Activated CD4-positive, CD25-positive, alpha-beta regulatory T cell (primary cell): Measurements from ENCODE around the gene MAGEB6B.
"Not testable (repeated sequence)": the region's sequence is repeated elsewhere in the genome, so short reads cannot be mapped to it uniquely, and the experiment has no call there.

Experiments
- DNase-seq, 4 experiments: peaks; one replicate each; lab custom pipeline; 2025; lab: John Stamatoyannopoulos, UW

Gene MAGEB6B

DNA sequence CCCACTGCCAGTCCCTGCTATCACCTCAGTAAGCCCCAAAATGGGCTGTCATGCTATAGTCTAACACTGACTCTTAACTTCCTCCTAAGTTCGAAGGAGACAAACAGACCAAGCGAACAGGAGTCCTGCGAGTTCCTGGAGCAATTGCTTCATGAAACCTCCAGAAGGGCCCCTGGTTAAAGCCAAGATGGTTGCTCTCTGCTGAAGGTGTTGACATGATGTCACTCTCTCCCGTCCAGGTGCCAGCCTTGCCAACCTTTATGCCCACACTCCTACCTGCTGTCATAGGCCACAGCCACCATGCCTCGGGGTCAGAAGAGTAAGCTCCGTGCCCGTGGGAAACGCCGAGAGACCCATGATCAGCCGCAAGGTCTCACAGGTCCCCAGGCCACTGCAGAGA, at the start of gene MAGEB6B:
Gene MAGEB6B, plus strand, starts transcription at position 301 of the 400 bp plus-strand sequence. Its CDS starts 0 bp downstream, at position 301.
- DNase-seq = no peak

DNA sequence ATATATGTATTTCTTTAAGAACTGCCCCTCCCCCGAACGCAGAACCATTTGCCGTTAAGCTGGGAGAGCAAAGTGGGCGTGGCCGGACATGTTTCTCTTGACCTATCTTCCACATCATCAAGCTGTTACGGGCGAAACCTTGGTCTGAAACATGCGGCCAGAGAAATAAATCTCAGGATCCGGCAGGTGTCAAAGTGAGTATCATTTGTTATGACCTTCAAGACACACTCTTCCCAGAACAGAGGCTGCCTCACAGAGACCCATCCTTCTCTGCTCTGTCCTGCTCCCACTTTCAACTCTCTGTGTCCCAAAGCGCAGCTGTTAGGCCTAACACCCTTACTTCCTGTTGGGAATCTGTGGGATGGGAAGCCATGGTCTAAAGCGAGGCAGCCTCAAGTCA, 22.1 kb upstream of the MAGEB6B start, which contains the start of gene MAGEB18:
Gene MAGEB18, plus strand, starts transcription at position 70 of the 400 bp plus-strand sequence. CDS start 643 bp downstream, outside the sequence.
- DNase-seq = no peak

DNA sequence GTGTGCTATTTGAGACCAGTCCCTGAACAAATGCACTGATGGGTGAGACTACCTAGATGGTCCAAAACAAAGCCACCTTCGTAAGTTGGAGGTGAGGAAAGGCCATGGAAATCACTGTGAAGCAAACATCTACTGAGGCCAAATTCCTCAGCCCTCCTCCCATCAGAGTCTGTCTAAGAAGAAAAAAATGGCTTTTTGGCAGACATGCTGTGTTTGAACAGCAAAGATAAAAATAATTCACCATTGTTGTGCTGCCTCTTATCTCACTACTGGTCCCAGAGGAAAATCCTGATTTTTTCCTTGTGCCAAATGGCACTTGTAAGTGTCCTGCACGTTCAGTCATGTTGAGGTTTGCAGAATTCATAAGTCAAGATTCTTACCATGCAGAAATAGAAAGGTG, 14.4 kb upstream of the MAGEB6B start:
- DNase-seq = no peak

GRCh38 chrX:26192204-26192603, 31.8 kb downstream of the MAGEB6B start, which contains the start of gene MAGEB6:
MAGEB6 (plus strand) TSS chrX:26192440; CDS start chrX:26193847, 1,407 bp downstream.
- no peak for DNase-seq

DNA sequence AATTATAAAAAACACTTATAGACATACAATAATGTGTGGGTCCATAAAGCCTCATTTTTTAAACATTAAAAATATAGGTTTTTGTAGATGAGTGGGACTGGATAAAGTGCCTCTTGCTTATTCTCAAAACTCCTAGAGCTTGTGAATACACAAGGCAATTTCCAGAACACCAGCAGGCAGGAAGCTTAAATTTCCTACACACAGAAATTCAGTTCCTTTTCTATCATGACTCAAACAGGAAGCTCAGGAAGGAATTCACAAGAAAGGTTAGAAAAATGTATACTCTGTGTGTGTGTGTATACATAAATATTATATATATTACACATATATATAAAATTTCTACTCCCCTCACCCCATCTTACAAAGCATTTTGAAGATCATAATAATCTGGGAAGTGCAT, 43.2 kb downstream of the MAGEB6B start:
- no peak for DNase-seq

DNA sequence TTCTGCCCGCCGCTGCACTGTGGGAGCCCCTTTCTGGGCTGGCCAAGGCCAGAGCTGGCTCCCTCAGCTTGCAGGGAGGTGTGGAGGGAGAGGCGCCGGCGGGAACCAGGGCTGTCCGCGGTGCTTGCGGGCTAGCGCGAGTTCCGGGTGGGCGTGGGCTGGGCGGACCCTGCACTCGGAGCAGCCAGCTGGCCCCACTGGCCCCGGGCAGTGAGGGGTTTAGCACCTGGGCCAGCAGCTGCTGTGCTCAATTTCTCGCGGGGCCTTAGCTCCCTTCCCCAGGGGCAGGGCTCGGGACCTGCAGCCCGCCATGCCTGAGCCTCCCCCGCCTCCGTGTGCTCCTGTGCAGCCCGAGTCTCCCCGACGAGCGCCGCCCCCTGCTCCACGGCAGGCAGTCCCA, 44.3 kb downstream of the MAGEB6B start:
- not testable (repeated sequence) for DNase-seq

DNA sequence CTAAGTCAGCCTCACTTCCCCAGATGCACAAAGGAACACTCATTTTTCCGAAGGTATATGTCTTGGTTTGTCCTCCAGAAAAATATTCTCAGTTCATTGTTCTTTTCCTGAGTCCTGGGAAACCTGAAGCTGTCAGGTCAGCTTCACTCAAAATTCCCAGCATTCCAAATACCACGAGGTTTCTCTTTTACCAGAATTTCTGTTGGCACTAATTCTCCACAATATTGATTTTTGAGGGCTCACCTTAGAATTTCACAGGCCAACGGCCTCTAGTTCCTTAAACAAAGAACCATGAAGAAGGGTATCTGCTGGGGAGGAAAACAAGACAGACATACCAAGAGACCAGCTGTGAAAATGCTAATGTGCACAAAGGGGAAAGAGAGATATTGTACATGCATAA, 47.6 kb downstream of the MAGEB6B start:
- no peak for DNase-seq
